Prostate gland (tissue), 2 donors: Measurements from ENCODE around the gene STUB1. TPM values are rescaled to one million over a fixed set of nuclear protein-coding genes. Genes with fewer than 3 reads are reported as not detected.

ENCODE experiments used
- DNase-seq: peaks from one replicate; pipeline ENCODE4 v3.0.0-alpha.2; 2019; ENCODE audit warnings: low spot score
- H3K27ac ChIP-seq, 2 donors: fragments of 200-600 bp; sonication (generic); 2 replicates each; pipeline ENCODE4 v1.5.1; 2017 to 2019
- H3K27me3 ChIP-seq: fragments of 200-600 bp; sonication (generic); replicated peaks from 2 replicates; pipeline ENCODE4 v1.5.1; 2019; ENCODE audit not compliant: insufficient read depth
- H3K36me3 ChIP-seq, 2 donors: fragments of 200-600 bp; sonication (generic); 1 replicate in 1 of 2; 2 replicates in 1 of 2; pipeline versions ENCODE4 v1.5.1 to v1.8.1; 2017 to 2019
- H3K4me1 ChIP-seq: fragments of 200-600 bp; sonication (generic); replicated peaks from 2 replicates; pipeline ENCODE4 v1.5.1; 2019
- H3K4me3 ChIP-seq, 2 donors: fragments of 200-600 bp; sonication (generic); 2 replicates each; pipeline ENCODE4 v1.5.1; 2017 to 2019
- H3K9me3 ChIP-seq: fragments of 200-600 bp; sonication (generic); 2 replicates; pipeline ENCODE4 v1.5.1; 2017
- POLR2A ChIP-seq: fragments of 450-650 bp; IDR thresholded peaks from one replicate; pipeline ENCODE4 v1.6.1; 2016; ENCODE audit warnings: antibody characterized with exemption, mild to moderate bottlenecking
- POLR2AphosphoS5 ChIP-seq: sonication (generic); formaldehyde crosslinking; IDR thresholded peaks from one replicate; pipeline ENCODE4 v1.6.1; 2017; ENCODE audit warnings: antibody characterized with exemption
- WGBS: methylation state at CpG from one replicate; pipeline ENCODE4 v1.1.5; 2018; 5-methylcytosine and 5-hydroxymethylcytosine counted together
- intact Hi-C: fragments of 100-400 bp; cut with DNase I; formaldehyde crosslinking; loops from one replicate; pipeline ENCODE4 v1.14.2; 2022
- total RNA-seq, 2 donors: library from RNA; depleted of rRNA; stranded (reverse); fragments of >200 nt; gene quantifications; one replicate each; pipeline ENCODE4 v1.1.0, GENCODE V29; 2016
- TF ChIP-seq, protein P1 (sequence below), 4 experiments: fragments of 200-600 bp in 2 of 4; fragments of 450-650 bp in 2 of 4; sonication (generic) in 2 of 4; IDR thresholded peaks; 1 replicate in 3 of 4; 2 replicates in 1 of 4; pipeline ENCODE4 v1.5.1; 2016 to 2019; ENCODE audit warnings: antibody characterized with exemption in 4 of 4, mild to moderate bottlenecking in 2 of 4, moderate library complexity in 2 of 4

STUB1 gene
- total RNA-seq, 2 donors from 2014 or later: 173 to 255 TPM

DNA sequence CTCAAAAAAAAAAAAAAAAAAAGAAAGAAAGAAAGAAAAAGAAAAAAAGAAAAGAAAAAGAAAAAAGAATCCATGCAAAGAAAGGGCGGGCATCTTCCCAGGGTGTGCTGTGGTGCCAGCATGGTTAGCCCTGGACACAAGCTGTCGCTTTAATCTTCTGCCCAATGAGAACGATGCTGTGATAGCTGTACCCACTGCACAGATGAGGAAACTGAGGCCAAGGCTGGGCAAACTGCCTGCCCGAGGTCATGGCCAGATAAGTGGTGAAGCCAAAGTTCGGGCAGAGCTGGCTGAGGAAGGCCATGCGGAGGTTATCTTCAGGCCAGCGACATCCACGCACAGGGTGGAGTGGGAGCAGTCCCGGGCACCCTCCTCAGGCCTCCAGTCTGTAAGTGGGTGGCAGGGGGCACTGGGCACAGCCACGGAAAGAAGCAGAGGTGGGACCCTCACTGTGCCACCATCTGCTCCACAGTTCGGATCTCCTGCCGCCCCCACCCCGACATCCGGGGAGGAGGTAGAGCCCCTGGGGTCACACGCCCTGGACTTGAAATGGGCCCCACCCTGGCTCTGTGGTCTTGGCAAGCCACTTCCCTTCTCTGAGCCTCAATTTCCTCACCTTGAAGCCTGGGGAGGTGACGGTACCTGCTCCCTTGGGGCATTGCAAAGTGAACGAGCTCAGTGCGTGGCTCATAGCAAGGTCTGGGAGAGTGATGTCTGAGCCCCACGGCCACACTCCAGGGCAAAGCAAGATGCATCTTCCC, 18.9 kb downstream of the STUB1 start:
- intact Hi-C loops: no loop called here
- Histone ChIP-seq H3K27ac (no peak overlapping the region), H3K9me3 (no peaks in the 10 kb centered on the region), H3K27me3 (peaks cover 26% of the 10 kb centered on the region), H3K4me1 (peaks cover 4% of the 10 kb centered on the region), H3K36me3 (no peaks in the 10 kb centered on the region), H3K4me3 (no peak overlapping the region)
- TF ChIP-seq, protein P1, sequence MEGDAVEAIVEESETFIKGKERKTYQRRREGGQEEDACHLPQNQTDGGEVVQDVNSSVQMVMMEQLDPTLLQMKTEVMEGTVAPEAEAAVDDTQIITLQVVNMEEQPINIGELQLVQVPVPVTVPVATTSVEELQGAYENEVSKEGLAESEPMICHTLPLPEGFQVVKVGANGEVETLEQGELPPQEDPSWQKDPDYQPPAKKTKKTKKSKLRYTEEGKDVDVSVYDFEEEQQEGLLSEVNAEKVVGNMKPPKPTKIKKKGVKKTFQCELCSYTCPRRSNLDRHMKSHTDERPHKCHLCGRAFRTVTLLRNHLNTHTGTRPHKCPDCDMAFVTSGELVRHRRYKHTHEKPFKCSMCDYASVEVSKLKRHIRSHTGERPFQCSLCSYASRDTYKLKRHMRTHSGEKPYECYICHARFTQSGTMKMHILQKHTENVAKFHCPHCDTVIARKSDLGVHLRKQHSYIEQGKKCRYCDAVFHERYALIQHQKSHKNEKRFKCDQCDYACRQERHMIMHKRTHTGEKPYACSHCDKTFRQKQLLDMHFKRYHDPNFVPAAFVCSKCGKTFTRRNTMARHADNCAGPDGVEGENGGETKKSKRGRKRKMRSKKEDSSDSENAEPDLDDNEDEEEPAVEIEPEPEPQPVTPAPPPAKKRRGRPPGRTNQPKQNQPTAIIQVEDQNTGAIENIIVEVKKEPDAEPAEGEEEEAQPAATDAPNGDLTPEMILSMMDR (IDR thresholded peaks at IDR 0.05): no peak
- TF ChIP-seq POLR2A: no peak
- WGBS: 83% methylated on average over 16 of the region's 19 CpGs
- no peak for DNase-seq

DNA sequence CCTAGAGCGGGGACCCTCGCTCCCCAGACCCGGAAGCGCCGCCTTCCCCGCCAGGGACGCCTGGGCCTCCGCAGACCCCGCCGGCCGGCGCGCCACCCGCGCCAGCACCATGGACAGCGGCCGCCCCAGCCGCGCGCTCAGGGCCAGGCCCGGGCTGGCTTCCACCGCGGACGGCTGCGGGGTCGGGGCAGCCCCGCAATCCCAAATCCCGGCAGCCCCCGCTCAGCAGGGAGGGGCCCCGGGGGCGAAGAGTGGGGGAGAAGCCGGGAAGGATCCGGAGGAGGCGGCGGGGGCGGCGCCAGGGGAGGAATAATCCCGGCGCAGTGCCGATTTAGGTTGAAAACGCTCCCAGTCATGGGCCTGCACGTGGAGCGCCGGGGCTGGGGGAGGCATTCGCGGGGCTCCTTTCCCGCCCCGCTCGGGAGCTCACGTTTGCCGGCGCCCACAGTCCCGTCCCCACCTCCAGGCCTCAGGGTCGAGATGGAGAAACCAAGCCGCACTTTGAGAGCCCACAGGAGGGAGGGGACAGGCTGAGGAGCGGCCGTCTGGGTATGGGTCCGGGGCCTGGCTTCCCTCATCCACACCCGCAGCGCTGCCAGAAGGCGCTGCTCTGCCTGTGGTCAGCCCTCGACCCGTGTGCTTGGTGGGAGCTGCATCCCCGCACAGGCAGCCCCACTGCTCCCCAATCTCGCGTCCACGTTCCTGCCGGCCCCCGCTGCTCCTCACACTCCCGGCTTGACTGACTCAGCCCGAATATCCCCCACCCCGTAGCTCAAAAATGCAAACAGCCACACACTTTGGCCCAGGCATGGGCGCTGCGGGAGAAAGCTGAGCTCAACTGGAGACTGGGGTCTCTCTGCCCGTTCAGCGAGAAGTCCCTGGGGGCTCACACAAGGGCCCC, 20.7 kb downstream of the STUB1 start:
- peaks cover 23% of the 10 kb centered on the region for H3K27me3 ChIP-seq
- H3K9me3 ChIP-seq: no peaks in the 10 kb centered on the region
- intact Hi-C loops: no loop called here
- H3K4me1 ChIP-seq: no peaks in the 10 kb centered on the region
- no peaks in the 10 kb centered on the region for H3K36me3 ChIP-seq
- H3K4me3 ChIP-seq: no peak overlapping the region
- 5% methylated on average over 59 of the region's 76 CpGs for WGBS
- no peak for DNase-seq
- TF ChIP-seq POLR2AphosphoS5 (no peak), POLR2A (no peak)
- TF ChIP-seq, protein P1 (IDR thresholded peaks at IDR 0.05): no peak
- H3K27ac ChIP-seq: no peak overlapping the region

DNA sequence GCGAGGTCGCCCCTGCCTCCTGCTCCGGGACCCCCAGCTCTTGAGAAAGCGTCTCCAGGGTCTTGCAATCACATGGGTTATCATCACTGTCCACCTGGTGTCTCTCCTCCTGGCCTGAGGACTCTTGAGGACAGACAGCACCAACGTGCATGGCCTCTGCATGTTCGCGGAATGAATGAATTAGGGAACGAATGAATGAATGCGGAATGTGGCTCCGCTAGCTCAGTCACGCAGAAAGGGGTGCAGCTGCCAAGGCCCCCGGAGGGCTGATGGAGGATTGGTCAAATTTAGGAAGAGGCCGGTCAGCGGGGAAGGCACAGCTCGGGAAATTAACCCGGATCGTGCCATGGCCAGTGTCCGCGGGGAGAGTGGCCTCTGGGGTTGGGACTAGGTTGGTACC, 22.1 kb downstream of the STUB1 start:
- Histone ChIP-seq H3K36me3 (no peaks in the 10 kb centered on the region), H3K9me3 (no peaks in the 10 kb centered on the region), H3K27ac (no peak overlapping the region), H3K4me3 (no peak overlapping the region), H3K4me1 (no peaks in the 10 kb centered on the region), H3K27me3 (peaks cover 23% of the 10 kb centered on the region)
- intact Hi-C loops: no loop called here
- TF ChIP-seq POLR2AphosphoS5: no peak
- TF ChIP-seq, protein P1 (IDR thresholded peaks at IDR 0.05): no peak
- no peak for TF ChIP-seq POLR2A
- no peak for DNase-seq
- 85% methylated on average over 19 of the region's 19 CpGs for WGBS

DNA sequence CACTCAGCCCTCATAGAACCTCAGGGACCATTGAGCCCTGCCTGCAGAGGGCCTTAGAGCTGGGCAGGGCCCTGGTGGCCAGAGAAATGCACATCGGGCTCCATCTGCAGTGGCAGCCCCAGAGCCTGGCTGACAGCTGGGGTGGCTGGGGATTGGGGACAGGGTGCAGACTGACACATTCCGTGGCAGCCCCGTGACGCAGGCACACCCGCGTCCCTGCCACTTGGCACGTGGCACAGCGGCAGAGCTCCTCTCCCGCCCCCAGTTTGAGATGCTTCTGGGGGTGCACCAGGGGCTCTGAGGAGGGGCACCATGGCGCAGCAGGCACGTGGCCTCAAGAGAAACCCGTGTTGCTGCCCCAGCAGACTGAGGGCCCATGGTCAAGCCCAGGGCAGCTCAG, 23.2 kb downstream of the STUB1 start:
- no peak overlapping the region for H3K4me3 ChIP-seq
- intact Hi-C loops: no loop called here
- H3K36me3 ChIP-seq: no peaks in the 10 kb centered on the region
- no peak for DNase-seq
- peaks cover 27% of the 10 kb centered on the region for H3K27me3 ChIP-seq
- H3K9me3 ChIP-seq: no peaks in the 10 kb centered on the region
- no peaks in the 10 kb centered on the region for H3K4me1 ChIP-seq
- no peak overlapping the region for H3K27ac ChIP-seq
- TF ChIP-seq, protein P1 (IDR thresholded peaks at IDR 0.05): no peak
- TF ChIP-seq POLR2A (no peak), POLR2AphosphoS5 (no peak)
- 74% methylated on average over 12 of the region's 12 CpGs for WGBS
